Spleen (tissue), 11 donors: ENCODE data around the gene PIF1. TPM values are rescaled to one million over a fixed set of nuclear protein-coding genes. Genes with fewer than 3 reads are reported as not detected.

Source experiments
- DNase-seq: peaks from one replicate; pipeline ENCODE4 v3.0.0-alpha.2; 2020
- H3K27ac ChIP-seq, 8 donors: fragments of 200-600 bp; sonication (generic) in 7 of 8; 1 replicate in 4 of 8; 2 replicates in 4 of 8; pipeline versions ENCODE4 v1.5.0 to v1.8.0; 2016 to 2021; ENCODE audit warnings: inconsistent platforms in 4 of 8, mild to moderate bottlenecking in 4 of 8, moderate library complexity in 1 of 8
- H3K27me3 ChIP-seq, 7 donors: fragments of 200-600 bp; sonication (generic) in 6 of 7; replicated peaks in 1 of 7; 1 replicate in 4 of 7; 2 replicates in 3 of 7; pipeline versions ENCODE4 v1.5.0 to v1.8.0; 2016 to 2021; ENCODE audit warnings: inconsistent platforms in 3 of 7, mild to moderate bottlenecking in 1 of 7
- H3K36me3 ChIP-seq, 6 donors: fragments of 200-600 bp; sonication (generic) in 5 of 6; 1 replicate in 4 of 6; 2 replicates in 2 of 6; pipeline versions ENCODE4 v1.5.0 to v1.8.0; 2016 to 2021; ENCODE audit warnings: inconsistent platforms in 2 of 6
- H3K4me1 ChIP-seq, 6 donors: fragments of 200-600 bp; sonication (generic) in 5 of 6; 1 replicate in 3 of 6; 2 replicates in 3 of 6; pipeline versions ENCODE4 v1.5.0 to v1.8.0; 2016 to 2021; ENCODE audit warnings: inconsistent platforms in 3 of 6
- H3K4me3 ChIP-seq, 8 donors: fragments of 200-600 bp; sonication (generic) in 7 of 8; 1 replicate in 4 of 8; 2 replicates in 4 of 8; pipeline versions ENCODE4 v1.5.0 to v1.8.0; 2016 to 2021; ENCODE audit warnings: inconsistent platforms in 4 of 8, mild to moderate bottlenecking in 4 of 8, moderate library complexity in 2 of 8
- H3K9me3 ChIP-seq, 8 donors: fragments of 200-600 bp; sonication (generic) in 7 of 8; 1 replicate in 4 of 8; 2 replicates in 4 of 8; pipeline versions ENCODE4 v1.5.0 to v1.8.0; 2016 to 2021; ENCODE audit warnings: inconsistent platforms in 4 of 8
- CTCF ChIP-seq, 11 experiments: fragments of 200-600 bp in 7 of 11; fragments of 450-650 bp in 4 of 11; sonication (generic) in 4 of 11; IDR thresholded peaks in 8 of 11; conservative IDR thresholded peaks in 3 of 11; 1 replicate in 7 of 11; 2 replicates in 4 of 11; pipeline versions ENCODE4 v1.4.0 to v1.8.0; 2016 to 2021; ENCODE audit warnings: antibody characterized with exemption in 11 of 11, inconsistent platforms in 4 of 11, mild to moderate bottlenecking in 1 of 11
- POLR2A ChIP-seq, 3 donors: fragments of 450-650 bp; IDR thresholded peaks; one replicate each; pipeline ENCODE4 v1.5.1; 2017; ENCODE audit warnings: antibody characterized with exemption in 3 of 3, mild to moderate bottlenecking in 1 of 3
- POLR2AphosphoS5 ChIP-seq, 3 donors: sonication (generic); formaldehyde crosslinking; IDR thresholded peaks; one replicate each; pipeline ENCODE4 v1.5.1; 2017; ENCODE audit warnings: antibody characterized with exemption in 3 of 3
- WGBS, 5 donors: extraction: QIAGEN DNeasy Blood & Tissue Kit in 3 of 5; methylation state at CpG; one replicate each; pipeline versions ENCODE4 v1.1.5 to v1.1.7; 2013 to 2018; 5-methylcytosine and 5-hydroxymethylcytosine counted together
- intact Hi-C: fragments of 100-400 bp; cut with DNase I; formaldehyde crosslinking; loops from one replicate; pipeline ENCODE4 v1.15.0; 2023; ENCODE audit warnings: low total_unique reads
- polyA plus RNA-seq, 3 donors: library from polyadenylated mRNA; stranded (reverse); fragments of 200-250 nt; gene quantifications; one replicate each; pipeline ENCODE4 v1.2.1, GENCODE V29; 2013
- total RNA-seq, 7 donors: library from RNA; depleted of rRNA in 3 of 7; stranded (reverse); fragments of >200 nt in 3 of 7; fragmentation: NEBNext Ultra II Directional in 4 of 7; extraction: Animal tissue kit (Norgen Biotek cat#: 25700) in 4 of 7; gene quantifications; one replicate each; pipeline versions ENCODE4 v1.1.0 to v1.2.1, GENCODE V29; 2016 to 2021
- donor health status: healthy with polysubstance abuse.
- donor health status: DM: no; HTN: no; CAD: no; lungs with moderate emphysema.
- donor health status: DM: no; HTN: no; CAD: no.
- donor health status: Bipolar disorder and iron deficiency.
- donor health status: healthy.
- donor health status: DM: no; HTN: no; CAD: no.
- donor health status: DM: yes; HTN: yes; CAD: no.

Gene PIF1
- total and polyA plus RNA-seq, 10 donors, result 3.8 to 10.3 (median 6.8) TPM

- intact Hi-C loops, result no loop called here
- Histone ChIP-seq H3K27ac (no peak overlapping the region), H3K36me3 (no peaks in the 10 kb centered on the region), H3K4me3 (peak overlapping the region in 2 of 8 donors; percentile 7 to 76), H3K27me3 (peaks cover 0 to 49% (median 14%) of the 10 kb centered on the region in 7 donors), H3K4me1 (peaks cover 0 to 28% (median 14%) of the 10 kb centered on the region in 6 donors), H3K9me3 (no peaks in the 10 kb centered on the region)
- no peak for TF ChIP-seq POLR2A (IDR thresholded peaks at IDR 0.05)
- TF ChIP-seq POLR2AphosphoS5 (IDR thresholded peaks at IDR 0.05), result no peak
- no peak for TF ChIP-seq CTCF (IDR thresholded peaks at IDR 0.05 in 8 of 11, conservative IDR thresholded peaks at IDR 0.05 in 3 of 11)
- no peak for DNase-seq
- 95 to 100% (median 97%) methylated on average over 1 to 2 of the region's 2 CpGs for WGBS, 5 donors
Measured at GRCh38 chr15:64773606-64774005, 51.8 kb downstream of the PIF1 start.

- Histone ChIP-seq H3K4me1 (peaks cover 0 to 28% (median 14%) of the 10 kb centered on the region in 6 donors), H3K4me3 (no peak overlapping the region), H3K27ac (no peak overlapping the region), H3K9me3 (no peaks in the 10 kb centered on the region), H3K27me3 (peaks cover 0 to 49% (median 14%) of the 10 kb centered on the region in 7 donors), H3K36me3 (no peaks in the 10 kb centered on the region)
- intact Hi-C loops, result no loop called here
- no peak for DNase-seq
- TF ChIP-seq CTCF (IDR thresholded peaks at IDR 0.05 in 8 of 11, conservative IDR thresholded peaks at IDR 0.05 in 3 of 11) (no peak), POLR2A (IDR thresholded peaks at IDR 0.05) (no peak), POLR2AphosphoS5 (IDR thresholded peaks at IDR 0.05) (no peak)
- 88 to 98% (median 96%) methylated on average over 6 of the region's 6 CpGs for WGBS, 5 donors
Measured at GRCh38 chr15:64772964-64773363, 52.5 kb downstream of the PIF1 start.

- TF ChIP-seq POLR2A (IDR thresholded peaks at IDR 0.05) (no peak), POLR2AphosphoS5 (IDR thresholded peaks at IDR 0.05) (no peak), CTCF (IDR thresholded peaks at IDR 0.05 in 8 of 11, conservative IDR thresholded peaks at IDR 0.05 in 3 of 11) (no peak)
- Histone ChIP-seq H3K9me3 (no peaks in the 10 kb centered on the region), H3K4me3 (no peak overlapping the region), H3K27ac (no peak overlapping the region), H3K4me1 (peaks cover 0 to 33% (median 14%) of the 10 kb centered on the region in 6 donors), H3K27me3 (peaks cover 0 to 49% (median 14%) of the 10 kb centered on the region in 7 donors), H3K36me3 (no peaks in the 10 kb centered on the region)
- intact Hi-C loops, result no loop called here
- DNase-seq, result no peak
- 64 to 71% (median 65%) methylated on average over 3 of the region's 3 CpGs for WGBS, 5 donors
Measured at GRCh38 chr15:64772488-64772887, 53.0 kb downstream of the PIF1 start.

GRCh38 chr15:64770626-64771025 is 54.8 kb downstream of the PIF1 start:
- Histone ChIP-seq H3K27me3 (peaks cover 0 to 31% (median 14%) of the 10 kb centered on the region in 7 donors), H3K4me3 (no peak overlapping the region), H3K36me3 (no peaks in the 10 kb centered on the region), H3K4me1 (peaks cover 0 to 24% (median 3%) of the 10 kb centered on the region in 6 donors), H3K9me3 (no peaks in the 10 kb centered on the region), H3K27ac (no peak overlapping the region)
- intact Hi-C loops, result no loop called here
- DNase-seq, result no peak
- TF ChIP-seq CTCF (IDR thresholded peaks at IDR 0.05 in 8 of 11, conservative IDR thresholded peaks at IDR 0.05 in 3 of 11) (no peak), POLR2A (IDR thresholded peaks at IDR 0.05) (no peak), POLR2AphosphoS5 (IDR thresholded peaks at IDR 0.05) (no peak)
- WGBS, 5 donors, result 49 to 77% (median 57%) methylated on average over 2 of the region's 2 CpGs
